ENCODE measurements around the gene SLC39A11. TPM values are rescaled to one million over a fixed set of nuclear protein-coding genes. Genes with fewer than 3 reads are reported as not detected.
"Not testable (repeated sequence)": the region's sequence is repeated elsewhere in the genome, so short reads cannot be mapped to it uniquely, and the experiment has no call there.

SLC39A11 gene
- total RNA-seq, 2 donors from 2014 or later: 27.8 to 39.6 TPM

DNA sequence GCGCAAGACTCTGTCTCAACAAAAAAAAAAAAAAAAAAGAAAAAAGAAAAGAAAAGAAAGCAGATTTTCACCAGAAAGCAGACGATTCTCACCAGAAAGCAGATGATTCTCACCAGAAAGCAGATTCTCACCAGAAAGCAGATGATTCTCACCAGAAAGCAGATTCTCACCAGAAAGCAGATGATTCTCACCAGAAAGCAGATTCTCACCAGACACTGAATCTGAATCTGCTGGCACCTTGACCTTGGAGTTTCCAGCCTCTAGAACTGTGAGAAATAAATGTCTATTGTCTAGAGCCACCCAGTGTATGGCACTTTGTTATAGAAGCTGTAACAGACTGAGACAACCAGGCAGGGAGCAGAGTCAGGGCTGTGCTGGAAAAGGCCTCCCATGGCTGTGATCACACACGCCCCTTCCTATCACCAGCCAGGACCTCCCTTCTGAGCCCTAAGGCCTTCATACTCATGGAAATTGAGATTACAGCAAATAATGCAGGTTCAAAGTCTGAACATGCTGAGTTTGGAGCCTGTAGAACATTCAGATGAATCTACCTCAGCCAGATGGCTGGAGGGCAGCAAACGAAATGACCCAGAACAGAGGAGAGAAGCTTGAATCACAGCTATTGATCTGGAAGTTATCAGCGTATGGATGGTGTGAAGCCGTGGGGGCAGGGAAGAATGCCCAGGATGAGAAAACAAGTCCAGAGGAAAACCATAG is 309.3 kb downstream of the SLC39A11 start:
- WGBS, 2 donors: 67 to 89% methylated on average over 6 of the region's 6 CpGs
- ATAC-seq: no peak
- TF ChIP-seq POLR2A (IDR thresholded peaks at IDR 0.05): no peak
- TF ChIP-seq, protein P1, sequence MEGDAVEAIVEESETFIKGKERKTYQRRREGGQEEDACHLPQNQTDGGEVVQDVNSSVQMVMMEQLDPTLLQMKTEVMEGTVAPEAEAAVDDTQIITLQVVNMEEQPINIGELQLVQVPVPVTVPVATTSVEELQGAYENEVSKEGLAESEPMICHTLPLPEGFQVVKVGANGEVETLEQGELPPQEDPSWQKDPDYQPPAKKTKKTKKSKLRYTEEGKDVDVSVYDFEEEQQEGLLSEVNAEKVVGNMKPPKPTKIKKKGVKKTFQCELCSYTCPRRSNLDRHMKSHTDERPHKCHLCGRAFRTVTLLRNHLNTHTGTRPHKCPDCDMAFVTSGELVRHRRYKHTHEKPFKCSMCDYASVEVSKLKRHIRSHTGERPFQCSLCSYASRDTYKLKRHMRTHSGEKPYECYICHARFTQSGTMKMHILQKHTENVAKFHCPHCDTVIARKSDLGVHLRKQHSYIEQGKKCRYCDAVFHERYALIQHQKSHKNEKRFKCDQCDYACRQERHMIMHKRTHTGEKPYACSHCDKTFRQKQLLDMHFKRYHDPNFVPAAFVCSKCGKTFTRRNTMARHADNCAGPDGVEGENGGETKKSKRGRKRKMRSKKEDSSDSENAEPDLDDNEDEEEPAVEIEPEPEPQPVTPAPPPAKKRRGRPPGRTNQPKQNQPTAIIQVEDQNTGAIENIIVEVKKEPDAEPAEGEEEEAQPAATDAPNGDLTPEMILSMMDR (IDR thresholded peaks at IDR 0.05): no peak
- no peaks in the 10 kb centered on the region for H3K36me3 ChIP-seq (replicated peaks in 1 of 2; ENCODE audit: insufficient read depth in 1 of 2, low read depth in 2 of 2)
- intact Hi-C loops (cut with DNase I): no loop called here
- no peaks in the 10 kb centered on the region for H3K9me3 ChIP-seq
- H3K27ac ChIP-seq: no peak overlapping the region
- H3K27me3 ChIP-seq: no peaks in the 10 kb centered on the region
- H3K4me3 ChIP-seq: no peak overlapping the region
- H3K4me1 ChIP-seq: no peaks in the 10 kb centered on the region
- no peak for DNase-seq

- ATAC-seq; H3K9me3 ChIP-seq; H3K4me1 ChIP-seq; DNase-seq; H3K27me3 ChIP-seq; H3K27ac ChIP-seq; H3K4me3 ChIP-seq; H3K36me3 ChIP-seq (replicated peaks in 1 of 2; ENCODE audit: insufficient read depth in 1 of 2, low read depth in 2 of 2); intact Hi-C loops (cut with DNase I): not testable (repeated sequence)
- 88 to 95% methylated on average over 4 of the region's 5 CpGs for WGBS, 2 donors
Observed at GRCh38 chr17:72782437-72782836, 310.1 kb downstream of the SLC39A11 start.

GRCh38 chr17:72778169-72779151 is 314.0 kb downstream of the SLC39A11 start:
- H3K9me3 ChIP-seq: no peaks in the 10 kb centered on the region
- WGBS, 2 donors: 84 to 91% methylated on average over 14 of the region's 14 CpGs
- H3K27ac ChIP-seq: no peak overlapping the region
- no peak overlapping the region for H3K4me3 ChIP-seq
- ATAC-seq: no peak
- TF ChIP-seq POLR2A (IDR thresholded peaks at IDR 0.05): no peak
- no peak for DNase-seq
- intact Hi-C loops (cut with DNase I): no loop called here
- H3K4me1 ChIP-seq: no peaks in the 10 kb centered on the region
- H3K36me3 ChIP-seq (replicated peaks in 1 of 2; ENCODE audit: insufficient read depth in 1 of 2, low read depth in 2 of 2): no peaks in the 10 kb centered on the region
- H3K27me3 ChIP-seq: no peaks in the 10 kb centered on the region

DNA sequence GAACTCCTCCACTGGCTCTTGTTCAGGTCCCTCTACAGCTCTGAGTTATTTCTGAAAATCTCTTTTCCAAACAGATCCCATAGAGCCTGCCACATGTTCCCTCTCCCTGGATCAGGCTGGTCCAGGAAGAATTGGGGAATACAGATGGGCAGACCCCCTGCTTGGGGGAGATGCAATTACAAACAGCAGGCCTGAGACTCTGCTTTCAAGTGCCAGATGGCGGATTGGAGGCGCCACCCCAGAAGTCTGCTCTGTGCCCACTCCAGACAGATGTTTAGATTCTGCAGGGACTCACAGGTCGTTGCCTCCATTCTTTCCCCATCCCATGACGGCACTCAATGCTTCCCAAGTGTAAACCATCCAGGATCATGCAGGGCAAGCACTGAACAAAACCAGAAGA is 316.6 kb downstream of the SLC39A11 start:
- ATAC-seq (no peak), DNase-seq (no peak)
- H3K9me3 ChIP-seq: no peaks in the 10 kb centered on the region
- no peaks in the 10 kb centered on the region for H3K36me3 ChIP-seq (replicated peaks in 1 of 2; ENCODE audit: insufficient read depth in 1 of 2, low read depth in 2 of 2)
- no peak overlapping the region for H3K4me3 ChIP-seq
- WGBS, 2 donors: 91 to 92% methylated on average over 4 of the region's 4 CpGs
- H3K27me3 ChIP-seq: no peaks in the 10 kb centered on the region
- no peak overlapping the region for H3K27ac ChIP-seq
- no peaks in the 10 kb centered on the region for H3K4me1 ChIP-seq
- no peak for TF ChIP-seq POLR2A (IDR thresholded peaks at IDR 0.05)
- TF ChIP-seq, protein P1 (IDR thresholded peaks at IDR 0.05): no peak
- intact Hi-C loops (cut with DNase I): no loop called here

DNA sequence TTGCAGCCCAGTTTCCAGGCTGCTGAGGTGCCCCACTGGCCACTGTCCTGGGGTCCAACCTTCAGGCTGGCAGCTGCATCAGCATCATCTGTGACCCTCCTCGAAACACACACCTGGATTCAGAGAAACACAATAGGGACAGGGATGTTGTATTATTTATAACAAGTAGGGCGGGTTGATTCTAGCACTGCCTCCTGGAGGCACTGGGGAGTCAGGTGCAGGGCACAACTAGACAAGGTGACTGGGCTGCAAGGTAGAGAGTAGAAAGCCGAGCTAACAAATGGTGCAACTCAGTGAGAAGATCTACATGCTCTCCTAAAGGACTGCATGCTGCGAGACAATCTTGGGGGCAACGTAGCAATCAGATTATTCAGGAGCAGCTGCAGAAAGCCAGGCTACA is 317.3 kb downstream of the SLC39A11 start:
- Histone ChIP-seq H3K36me3 (replicated peaks in 1 of 2; ENCODE audit: insufficient read depth in 1 of 2, low read depth in 2 of 2) (no peaks in the 10 kb centered on the region), H3K27me3 (no peaks in the 10 kb centered on the region), H3K4me1 (no peaks in the 10 kb centered on the region), H3K27ac (no peak overlapping the region), H3K4me3 (no peak overlapping the region), H3K9me3 (no peaks in the 10 kb centered on the region)
- TF ChIP-seq POLR2A (IDR thresholded peaks at IDR 0.05): no peak
- TF ChIP-seq, protein P1 (IDR thresholded peaks at IDR 0.05): no peak
- intact Hi-C loops (cut with DNase I): no loop called here
- 95 to 97% methylated on average over 4 to 5 of the region's 5 CpGs for WGBS, 2 donors
- no peak for DNase-seq
- ATAC-seq: no peak

All from body of pancreas (tissue), 4 donors.